ENCODE data around the gene KCNJ15.

Gene KCNJ15

GRCh38 chr21:38355353-38355752 is 98.6 kb downstream of the KCNJ15 start:
- TF ChIP-seq, protein P1, sequence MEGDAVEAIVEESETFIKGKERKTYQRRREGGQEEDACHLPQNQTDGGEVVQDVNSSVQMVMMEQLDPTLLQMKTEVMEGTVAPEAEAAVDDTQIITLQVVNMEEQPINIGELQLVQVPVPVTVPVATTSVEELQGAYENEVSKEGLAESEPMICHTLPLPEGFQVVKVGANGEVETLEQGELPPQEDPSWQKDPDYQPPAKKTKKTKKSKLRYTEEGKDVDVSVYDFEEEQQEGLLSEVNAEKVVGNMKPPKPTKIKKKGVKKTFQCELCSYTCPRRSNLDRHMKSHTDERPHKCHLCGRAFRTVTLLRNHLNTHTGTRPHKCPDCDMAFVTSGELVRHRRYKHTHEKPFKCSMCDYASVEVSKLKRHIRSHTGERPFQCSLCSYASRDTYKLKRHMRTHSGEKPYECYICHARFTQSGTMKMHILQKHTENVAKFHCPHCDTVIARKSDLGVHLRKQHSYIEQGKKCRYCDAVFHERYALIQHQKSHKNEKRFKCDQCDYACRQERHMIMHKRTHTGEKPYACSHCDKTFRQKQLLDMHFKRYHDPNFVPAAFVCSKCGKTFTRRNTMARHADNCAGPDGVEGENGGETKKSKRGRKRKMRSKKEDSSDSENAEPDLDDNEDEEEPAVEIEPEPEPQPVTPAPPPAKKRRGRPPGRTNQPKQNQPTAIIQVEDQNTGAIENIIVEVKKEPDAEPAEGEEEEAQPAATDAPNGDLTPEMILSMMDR (IDR thresholded peaks at IDR 0.05): no peak

GRCh38 chr21:38355992-38356781 is 99.4 kb downstream of the KCNJ15 start:
- TF ChIP-seq, protein P1 (IDR thresholded peaks at IDR 0.05): peak; percentile 81
